PFSK-1 (cell line): ENCODE measurements around the gene IGF2R.

Source experiments
- FOXP2 ChIP-seq: optimal IDR thresholded peaks from 2 replicates; pipeline ENCODE3; 2011; ENCODE audit warnings: borderline replicate concordance, control low read depth, inconsistent platforms; ENCODE audit not compliant: insufficient read depth; ENCODE audit errors: extremely low read length, extremely low read depth
- POLR2AphosphoS5 ChIP-seq: IDR thresholded peaks from 2 replicates; pipeline ENCODE4 v1.6.1; 2012; ENCODE audit warnings: low read depth, mild to moderate bottlenecking, control low read depth, low read length, moderate library complexity
- REST ChIP-seq, 2 experiments: IDR thresholded peaks; 2 replicates each; pipeline versions ENCODE4 v1.6.1 to v1.8.0; 2011 to 2012; ENCODE audit warnings: low read depth in 2 of 2, low read length in 2 of 2, control low read depth in 1 of 2, inconsistent platforms in 1 of 2, mild to moderate bottlenecking in 1 of 2, moderate library complexity in 1 of 2; ENCODE audit not compliant: insufficient read depth in 1 of 2
- SIN3A ChIP-seq: IDR thresholded peaks from 2 replicates; pipeline ENCODE4 v1.6.1; 2012; ENCODE audit warnings: mild to moderate bottlenecking, low read length, moderate library complexity, borderline replicate concordance; ENCODE audit not compliant: insufficient read depth
- TAF1 ChIP-seq: IDR thresholded peaks from 2 replicates; pipeline ENCODE4 v1.6.1; 2012; ENCODE audit warnings: low read length, control low read depth, borderline replicate concordance; ENCODE audit not compliant: insufficient read depth

GRCh38 chr6:159926542-159927203, 42.2 kb upstream of the IGF2R start:
- TF ChIP-seq POLR2AphosphoS5 (no peak), REST (IDR thresholded peaks at IDR 0.05; ENCODE audit: insufficient read depth in 1 of 2, low read depth in 2 of 2, low read length in 2 of 2) (no peak), TAF1 (no peak), SIN3A (no peak), FOXP2 (no peak)
